Immature natural killer cell (primary cell): ENCODE data around the gene NIPA2. TPM values are rescaled to one million over a fixed set of nuclear protein-coding genes. Genes with fewer than 3 reads are reported as not detected.
A peak's percentile ranks its signal among the peaks of the same experiment; 100 is the strongest.
"Not testable (repeated sequence)": the region's sequence is repeated elsewhere in the genome, so short reads cannot be mapped to it uniquely, and the experiment has no call there.

Source experiments
- DNase-seq, 3 donors: peaks; one replicate each; pipeline ENCODE4 v3.0.0; 2022; ENCODE audit warnings: mixed read lengths in 1 of 3
- H3K27ac Mint-ChIP-seq, 6 donors: one replicate each; pipeline ENCODE4 v1.8.0; 2020; ENCODE audit warnings: mixed read lengths in 6 of 6, mild to moderate bottlenecking in 5 of 6, inconsistent platforms in 4 of 6, moderate library complexity in 3 of 6
- H3K27me3 Mint-ChIP-seq, 3 donors: one replicate each; pipeline ENCODE4 v1.8.0; 2020 to 2021; ENCODE audit warnings: low read depth in 3 of 3, mild to moderate bottlenecking in 3 of 3, mixed read lengths in 3 of 3, moderate library complexity in 3 of 3, inconsistent platforms in 1 of 3
- H3K36me3 Mint-ChIP-seq, 3 donors: one replicate each; pipeline ENCODE4 v1.8.0; 2020; ENCODE audit warnings: mixed read lengths in 3 of 3, inconsistent platforms in 2 of 3, mild to moderate bottlenecking in 2 of 3
- H3K4me1 Mint-ChIP-seq, 2 donors: one replicate each; pipeline ENCODE4 v1.8.0; 2020; ENCODE audit warnings: inconsistent platforms in 2 of 2, mild to moderate bottlenecking in 2 of 2, mixed read lengths in 2 of 2, moderate library complexity in 1 of 2
- H3K4me3 Mint-ChIP-seq, 5 donors: one replicate each; pipeline ENCODE4 v1.8.0; 2020; ENCODE audit warnings: mild to moderate bottlenecking in 5 of 5, mixed read lengths in 5 of 5, inconsistent platforms in 3 of 5, moderate library complexity in 3 of 5
- H3K9me3 Mint-ChIP-seq, 6 donors: one replicate each; pipeline ENCODE4 v1.8.0; 2020; ENCODE audit warnings: mild to moderate bottlenecking in 6 of 6, mixed read lengths in 6 of 6, inconsistent platforms in 4 of 6, moderate library complexity in 3 of 6
- polyA plus RNA-seq, 3 donors: library from polyadenylated mRNA; unstranded; fragments of 300-500 nt; fragmentation: Illumina TruSeq; gene quantifications; one replicate each; pipeline ENCODE4 v1.2.3, GENCODE V29; 2021

The NIPA2 gene
- polyA plus RNA-seq, result 10 to 100 TPM; 43.6 to 92.3 (median 81.9) TPM

DNA sequence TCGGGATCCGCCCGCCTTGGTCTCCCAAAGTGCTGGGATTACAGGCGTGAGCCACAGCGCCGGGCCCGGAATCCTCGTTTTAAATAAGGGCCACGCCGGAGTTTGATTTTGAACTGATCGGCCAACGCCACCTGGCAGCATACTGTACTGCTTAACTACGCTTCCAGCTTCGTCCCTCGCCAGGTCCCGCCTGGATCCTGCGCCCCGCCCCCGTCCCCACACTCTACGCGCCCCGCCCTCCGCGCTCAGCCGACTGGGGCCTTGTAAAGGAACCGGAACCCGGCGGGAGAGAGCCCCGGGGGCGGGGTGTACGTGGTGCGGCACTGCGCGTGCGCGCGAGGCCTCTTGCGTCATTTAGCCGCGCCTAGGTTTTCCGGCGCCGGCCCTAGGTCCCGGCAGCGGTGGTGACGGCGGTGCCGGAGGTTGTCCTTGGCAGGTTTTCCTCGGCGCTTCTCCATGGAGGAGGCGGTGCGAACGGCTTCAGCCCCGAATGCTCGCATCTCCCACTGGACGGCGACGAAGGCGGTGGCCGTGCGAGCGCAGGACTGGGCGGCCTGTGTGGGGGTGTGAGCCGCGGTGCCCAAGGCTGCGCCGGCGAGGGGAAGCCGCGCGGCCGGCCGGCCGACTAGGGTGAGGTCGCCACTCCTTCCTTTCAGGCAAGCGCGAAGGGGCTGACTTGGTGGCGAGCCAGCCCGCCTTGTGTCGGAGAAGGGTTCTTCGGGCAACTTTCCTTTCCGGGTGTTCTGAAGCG is at the start of gene NIPA2:
Gene NIPA2, plus strand, starts transcription at position 375 of the 751 bp plus-strand sequence. CDS start 13,066 bp downstream, outside the sequence.
- H3K4me3 Mint-ChIP-seq, result peak within 1 kb of the TSS; percentile 90 to 98 (median 93)
- H3K4me1 Mint-ChIP-seq, result peaks cover 35 to 37% of the 10 kb centered on the region in 2 donors
- H3K27me3 Mint-ChIP-seq, result peaks cover 0 to 10% (median 4%) of the 10 kb centered on the region in 3 donors
- no peaks in the 10 kb centered on the region for H3K9me3 Mint-ChIP-seq
- peaks cover 0 to 6% (median 0%) of the 10 kb centered on the region in 3 donors for H3K36me3 Mint-ChIP-seq
- peak; percentile 98 to 99 (median 99) for DNase-seq
- peak within 1 kb of the TSS; percentile 90 to 98 (median 96) for H3K27ac Mint-ChIP-seq

- Mint-ChIP-seq H3K4me1 (peaks cover 11 to 21% of the 10 kb centered on the region in 2 donors), H3K4me3 (no peak overlapping the region), H3K9me3 (peaks cover 0 to 3% (median under 1%) of the 10 kb centered on the region in 6 donors), H3K27ac (no peak overlapping the region), H3K27me3 (no peaks in the 10 kb centered on the region), H3K36me3 (peaks cover 0 to 4% (median 4%) of the 10 kb centered on the region in 3 donors)
- DNase-seq, result no peak
Observed at GRCh38 chr15:22794063-22794462, 44.4 kb upstream of the NIPA2 start.

DNA sequence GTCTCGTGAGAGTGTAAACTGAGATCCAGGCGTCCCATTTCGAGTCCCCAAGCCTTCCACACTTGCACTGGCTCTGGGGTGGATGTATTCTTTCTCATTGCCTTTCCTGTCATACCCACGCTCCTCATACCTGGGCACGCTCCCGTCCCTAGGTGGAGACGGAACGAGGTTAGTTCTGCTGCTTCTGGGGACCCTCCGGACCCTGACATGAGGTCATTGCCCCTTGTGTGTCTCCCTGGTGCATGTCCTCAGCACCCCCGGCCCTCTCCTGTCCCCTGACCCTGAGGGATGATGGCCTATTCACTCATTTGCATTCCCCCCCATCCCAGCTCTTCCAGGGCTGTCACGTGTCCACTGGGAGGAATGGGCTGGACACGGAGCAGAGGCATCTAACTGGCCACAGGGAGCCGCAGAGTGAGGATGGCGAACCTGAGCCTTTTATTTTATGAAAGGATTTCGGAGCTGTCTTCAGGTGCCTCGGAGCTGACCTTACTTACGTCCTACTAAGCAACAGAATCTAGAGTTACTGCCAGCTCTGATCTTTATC is 43.8 kb upstream of the NIPA2 start:
- Mint-ChIP-seq H3K4me3 (no peak overlapping the region), H3K36me3 (no peaks in the 10 kb centered on the region), H3K27me3 (no peaks in the 10 kb centered on the region), H3K4me1 (peaks cover 12 to 16% of the 10 kb centered on the region in 2 donors), H3K27ac (no peak overlapping the region), H3K9me3 (peaks cover 0 to 1% (median 0%) of the 10 kb centered on the region in 6 donors)
- DNase-seq, result no peak

- no peak overlapping the region for H3K4me3 Mint-ChIP-seq
- no peak for DNase-seq
Observed at GRCh38 chr15:22795206-22796063, 43.0 kb upstream of the NIPA2 start.

GRCh38 chr15:22796079-22796478 is 42.4 kb upstream of the NIPA2 start:
- peak overlapping the region in 1 of 5 donors; percentile 45 for H3K4me3 Mint-ChIP-seq
- H3K4me1 Mint-ChIP-seq, result peaks cover 11 to 15% of the 10 kb centered on the region in 2 donors
- H3K27me3 Mint-ChIP-seq, result no peaks in the 10 kb centered on the region
- DNase-seq, result no peak
- no peaks in the 10 kb centered on the region for H3K36me3 Mint-ChIP-seq
- H3K27ac Mint-ChIP-seq, result peak overlapping the region in 2 of 6 donors; percentile 60 to 69
- H3K9me3 Mint-ChIP-seq, result no peaks in the 10 kb centered on the region

More at GRCh38 chr15:22795206-22796063, 43.0 kb upstream of the NIPA2 start:
- Mint-ChIP-seq H3K27ac (no peak overlapping the region), H3K4me1 (peaks cover 14 to 15% of the 10 kb centered on the region in 2 donors), H3K36me3 (no peaks in the 10 kb centered on the region), H3K9me3 (no peaks in the 10 kb centered on the region), H3K27me3 (no peaks in the 10 kb centered on the region)

- no peak overlapping the region for H3K27ac Mint-ChIP-seq
- H3K9me3 Mint-ChIP-seq, result no peaks in the 10 kb centered on the region
- DNase-seq, result no peak
- no peaks in the 10 kb centered on the region for H3K36me3 Mint-ChIP-seq
- no peaks in the 10 kb centered on the region for H3K27me3 Mint-ChIP-seq
- no peak overlapping the region for H3K4me3 Mint-ChIP-seq
- H3K4me1 Mint-ChIP-seq, result peaks cover 16 to 19% of the 10 kb centered on the region in 2 donors
Observed at GRCh38 chr15:22799902-22800301, 38.6 kb upstream of the NIPA2 start.

DNA sequence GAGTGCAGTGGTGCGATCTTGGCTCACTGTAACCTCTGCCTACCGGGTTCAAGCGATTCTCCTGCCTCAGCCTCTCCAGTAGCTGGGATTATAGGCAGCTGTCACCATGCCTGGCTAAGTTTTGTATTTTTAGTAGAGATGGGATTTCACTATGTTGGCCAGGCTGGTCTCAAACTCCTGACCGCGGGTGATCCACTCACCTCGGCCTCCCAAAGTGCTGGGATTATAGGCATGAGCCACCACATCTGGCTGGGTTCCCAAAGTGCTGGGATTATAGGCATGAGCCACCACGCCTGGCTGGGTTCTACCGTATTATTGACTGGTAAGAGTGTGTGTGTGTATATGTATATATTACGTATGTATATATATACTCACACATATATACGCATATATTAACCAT is 35.5 kb upstream of the NIPA2 start:
- H3K4me3 Mint-ChIP-seq, H3K27me3 Mint-ChIP-seq: not testable (repeated sequence)
- peaks cover 15 to 19% of the 10 kb centered on the region in 2 donors for H3K4me1 Mint-ChIP-seq

GRCh38 chr15:22806156-22806555 is 32.3 kb upstream of the NIPA2 start:
- H3K27ac Mint-ChIP-seq, result no peak overlapping the region
- no peaks in the 10 kb centered on the region for H3K27me3 Mint-ChIP-seq
- H3K4me3 Mint-ChIP-seq, result no peak overlapping the region
- no peaks in the 10 kb centered on the region for H3K9me3 Mint-ChIP-seq
- no peaks in the 10 kb centered on the region for H3K36me3 Mint-ChIP-seq
- peaks cover 13 to 27% of the 10 kb centered on the region in 2 donors for H3K4me1 Mint-ChIP-seq
- no peak for DNase-seq

More for the DNA sequence above, 35.5 kb upstream of the NIPA2 start:
- not testable (repeated sequence) for DNase-seq, H3K9me3 Mint-ChIP-seq, H3K36me3 Mint-ChIP-seq, H3K27ac Mint-ChIP-seq

DNA sequence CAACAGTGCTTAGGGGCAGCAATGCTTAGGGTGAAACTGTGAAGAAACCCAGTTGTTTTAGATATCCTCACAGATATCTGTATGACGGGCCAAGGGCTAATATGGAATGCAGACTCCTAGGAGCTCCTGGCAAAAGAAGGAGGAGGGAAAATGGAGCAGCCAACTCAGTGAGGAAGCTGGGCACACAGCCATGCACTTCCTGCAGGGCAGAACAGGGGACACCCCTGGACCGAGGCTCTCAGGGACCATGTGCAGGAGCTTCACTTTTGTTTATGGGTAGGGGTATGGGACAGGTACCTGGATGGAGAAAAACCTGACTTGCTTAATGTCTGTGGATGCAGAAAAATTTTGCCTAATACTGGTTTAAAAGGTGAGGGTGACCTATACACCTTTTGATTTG is 31.8 kb upstream of the NIPA2 start:
- Mint-ChIP-seq H3K36me3 (no peaks in the 10 kb centered on the region), H3K9me3 (no peaks in the 10 kb centered on the region), H3K4me1 (peaks cover 11 to 22% of the 10 kb centered on the region in 2 donors), H3K27me3 (no peaks in the 10 kb centered on the region), H3K27ac (no peak overlapping the region), H3K4me3 (no peak overlapping the region)
- no peak for DNase-seq

- H3K27me3 Mint-ChIP-seq, H3K36me3 Mint-ChIP-seq, DNase-seq, H3K4me3 Mint-ChIP-seq, H3K27ac Mint-ChIP-seq, H3K9me3 Mint-ChIP-seq: not testable (repeated sequence)
- peaks cover 7 to 13% of the 10 kb centered on the region in 2 donors for H3K4me1 Mint-ChIP-seq
Observed at GRCh38 chr15:22807831-22808230, 30.6 kb upstream of the NIPA2 start.

DNA sequence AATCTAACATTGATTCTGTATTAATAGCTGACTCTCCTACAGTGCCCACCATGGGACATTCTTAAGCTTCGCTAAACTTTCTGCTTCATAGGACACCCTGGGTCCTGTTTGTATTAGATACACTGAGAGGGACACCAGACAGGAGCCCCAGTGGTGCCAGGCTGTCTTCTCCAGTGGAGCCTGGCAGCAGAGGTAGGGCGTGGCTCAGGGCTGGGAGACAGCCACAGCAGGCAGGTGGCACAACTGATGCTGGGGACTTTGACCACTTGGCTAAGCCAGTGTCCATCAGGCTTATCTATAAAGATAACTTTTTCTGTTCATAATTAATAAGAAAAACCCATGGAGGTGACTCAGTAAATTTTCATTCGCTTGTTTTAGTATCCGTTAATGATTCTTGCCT is 30.2 kb upstream of the NIPA2 start:
- Mint-ChIP-seq H3K27ac (no peak overlapping the region), H3K9me3 (no peaks in the 10 kb centered on the region)
- no peak for DNase-seq

DNA sequence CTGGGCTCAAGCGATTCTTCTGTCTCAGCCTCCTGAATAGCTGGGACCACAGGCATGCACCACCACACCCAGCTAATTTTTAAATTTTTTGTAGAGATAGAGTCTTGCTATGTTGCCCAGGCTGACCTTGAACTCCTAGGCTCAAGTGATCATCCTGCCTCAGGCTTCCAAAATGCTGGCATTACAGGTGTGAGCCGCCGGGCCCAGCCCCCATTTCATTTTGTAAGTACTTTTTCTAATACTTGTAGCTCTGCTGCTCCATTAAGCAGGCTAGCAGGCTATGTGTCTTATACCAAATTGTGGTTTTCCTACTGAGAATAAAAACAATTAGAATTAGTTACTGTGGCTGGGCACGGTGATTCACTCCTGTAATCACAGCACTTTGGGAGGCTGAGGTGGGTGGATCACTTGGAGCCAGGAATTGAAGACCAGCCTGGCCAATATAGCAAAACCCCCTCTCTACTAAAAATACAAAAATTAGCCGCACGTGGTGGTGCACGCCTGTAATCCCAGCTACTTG is 29.6 kb upstream of the NIPA2 start:
- H3K27me3 Mint-ChIP-seq, result no peaks in the 10 kb centered on the region
- H3K4me3 Mint-ChIP-seq, result no peak overlapping the region
- H3K27ac Mint-ChIP-seq, result peak overlapping the region in 1 of 6 donors; percentile 11
- peaks cover 7 to 12% of the 10 kb centered on the region in 2 donors for H3K4me1 Mint-ChIP-seq
- no peaks in the 10 kb centered on the region for H3K36me3 Mint-ChIP-seq
- H3K9me3 Mint-ChIP-seq, result no peaks in the 10 kb centered on the region
- DNase-seq, result no peak

More for the DNA sequence above, 30.2 kb upstream of the NIPA2 start:
- Mint-ChIP-seq H3K4me1 (peaks cover 7 to 12% of the 10 kb centered on the region in 2 donors), H3K4me3 (no peak overlapping the region), H3K27me3 (no peaks in the 10 kb centered on the region), H3K36me3 (no peaks in the 10 kb centered on the region)

DNA sequence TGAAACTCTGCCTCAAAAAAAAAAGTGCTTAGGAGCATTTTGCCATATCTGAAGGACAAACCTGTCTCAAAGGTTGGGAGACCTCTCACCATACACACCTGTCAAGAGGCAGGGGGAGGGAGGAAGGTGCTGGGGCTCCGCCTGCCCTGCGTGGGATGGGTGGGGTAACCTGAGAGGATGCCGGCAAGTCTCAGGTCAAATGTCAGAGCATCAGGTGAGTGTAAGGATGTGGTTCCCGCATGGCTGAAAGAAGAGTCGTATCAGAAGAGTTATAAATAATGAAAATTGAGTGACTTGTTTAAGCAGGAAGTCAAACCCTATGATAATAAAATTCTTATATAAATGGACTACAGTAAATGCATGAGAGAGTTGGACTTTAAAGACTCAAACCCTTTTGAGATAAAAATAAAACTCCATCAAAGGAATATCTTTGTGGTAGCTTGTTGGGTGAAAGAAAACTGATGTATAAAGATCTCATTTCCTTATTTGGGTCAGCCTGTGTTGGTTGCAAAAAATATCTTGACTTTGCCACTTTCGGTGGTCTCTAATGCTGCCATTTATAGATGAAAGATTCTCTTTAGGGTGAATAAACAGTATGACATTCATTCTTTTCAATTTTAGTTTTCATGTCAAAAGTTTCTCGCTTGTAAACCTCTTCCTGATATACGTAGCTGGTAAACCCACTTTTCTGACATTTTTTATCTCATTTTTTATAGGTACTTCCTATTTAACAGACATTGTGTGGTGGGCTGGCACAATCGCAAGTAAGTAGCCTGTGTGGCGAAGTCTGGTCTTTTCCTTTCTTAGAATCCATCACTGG is 28.2 kb upstream of the NIPA2 start:
- Mint-ChIP-seq H3K4me3 (no peak overlapping the region), H3K36me3 (peaks cover 0 to 8% (median 4%) of the 10 kb centered on the region in 3 donors), H3K9me3 (no peaks in the 10 kb centered on the region), H3K4me1 (peaks cover 7 to 12% of the 10 kb centered on the region in 2 donors), H3K27ac (peak overlapping the region in 5 of 6 donors; percentile 7 to 59 (median 45)), H3K27me3 (no peaks in the 10 kb centered on the region)
- no peak for DNase-seq
